Effector CD8-positive, alpha-beta T cell (primary cell): ENCODE data around the gene FAM83F.
"Not testable (repeated sequence)": the region's sequence is repeated elsewhere in the genome, so short reads cannot be mapped to it uniquely, and the experiment has no call there.

ENCODE experiments used
- DNase-seq: peaks from one replicate; lab custom pipeline; 2025; lab: John Stamatoyannopoulos, UW

The FAM83F gene

DNA sequence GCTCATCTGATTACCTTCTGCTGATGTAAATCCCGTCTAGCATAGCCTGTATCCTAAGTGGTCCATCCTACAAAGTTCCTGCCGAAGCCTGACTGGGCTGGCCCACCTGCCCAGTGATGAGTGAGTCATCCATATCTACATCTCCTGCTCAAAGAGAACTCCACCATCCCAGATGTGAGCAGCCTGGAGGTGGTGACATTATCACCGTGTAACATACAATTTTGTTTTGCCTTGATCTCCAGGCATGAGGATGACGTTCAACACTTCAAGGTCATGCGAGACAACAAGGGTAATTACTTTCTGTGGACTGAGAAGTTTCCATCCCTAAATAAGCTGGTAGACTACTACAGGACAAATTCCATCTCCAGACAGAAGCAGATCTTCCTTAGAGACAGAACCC lies 29.0 kb upstream of the FAM83F start:
- DNase-seq: no peak

DNA sequence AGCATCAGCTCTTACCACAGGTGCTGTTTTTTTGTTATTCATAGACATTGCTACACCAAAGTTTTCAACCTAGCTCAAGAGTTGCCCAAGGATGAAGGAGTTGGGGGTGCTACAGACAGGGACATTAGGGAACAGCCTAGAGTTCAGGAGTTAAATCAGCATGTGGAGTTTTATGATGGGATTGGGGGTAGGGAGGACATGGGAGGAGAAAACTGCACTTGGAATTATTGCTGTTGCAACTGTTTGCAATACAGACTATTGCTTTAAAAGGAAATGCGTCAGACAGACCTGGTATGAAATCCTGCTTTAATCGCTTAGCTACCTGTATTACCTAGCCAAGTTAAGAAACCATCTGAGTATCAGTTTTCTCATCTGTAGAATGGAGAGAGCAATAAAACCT lies 28.3 kb upstream of the FAM83F start:
- DNase-seq: no peak

DNA sequence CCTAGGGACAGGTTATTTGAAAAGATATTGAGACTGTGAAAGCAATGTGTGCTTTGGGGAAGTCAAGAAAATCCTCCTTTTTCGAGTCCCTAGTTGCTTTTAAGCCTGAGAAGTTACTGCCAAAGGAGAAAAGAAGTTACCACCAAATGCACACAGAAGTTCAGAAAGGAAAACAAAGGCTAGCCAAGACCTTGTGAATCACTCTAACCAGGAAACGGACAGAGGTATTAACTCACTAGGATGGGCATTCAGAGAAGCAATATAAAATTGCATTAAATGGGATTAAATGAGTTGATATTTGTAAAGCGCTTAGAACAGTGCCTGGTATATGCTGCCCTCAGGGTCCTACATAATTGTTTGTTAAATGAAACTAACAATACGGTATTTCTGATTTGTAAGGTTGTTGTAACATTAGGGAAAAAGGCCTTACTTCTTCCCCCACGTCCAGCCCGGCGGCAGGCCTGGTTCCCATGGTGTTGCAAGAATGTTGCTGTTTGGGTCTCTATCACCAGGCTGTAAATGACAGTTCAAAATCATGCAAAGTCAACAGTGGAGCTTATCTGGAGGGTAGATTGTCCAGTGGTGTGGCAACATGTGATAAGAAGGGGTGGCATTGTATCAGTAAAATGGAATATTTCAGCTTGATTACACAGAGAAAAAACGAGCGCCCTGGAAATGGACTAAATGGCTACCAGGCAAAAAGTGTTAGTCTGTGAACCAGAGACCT lies 27.5 kb upstream of the FAM83F start:
- DNase-seq: no peak

DNA sequence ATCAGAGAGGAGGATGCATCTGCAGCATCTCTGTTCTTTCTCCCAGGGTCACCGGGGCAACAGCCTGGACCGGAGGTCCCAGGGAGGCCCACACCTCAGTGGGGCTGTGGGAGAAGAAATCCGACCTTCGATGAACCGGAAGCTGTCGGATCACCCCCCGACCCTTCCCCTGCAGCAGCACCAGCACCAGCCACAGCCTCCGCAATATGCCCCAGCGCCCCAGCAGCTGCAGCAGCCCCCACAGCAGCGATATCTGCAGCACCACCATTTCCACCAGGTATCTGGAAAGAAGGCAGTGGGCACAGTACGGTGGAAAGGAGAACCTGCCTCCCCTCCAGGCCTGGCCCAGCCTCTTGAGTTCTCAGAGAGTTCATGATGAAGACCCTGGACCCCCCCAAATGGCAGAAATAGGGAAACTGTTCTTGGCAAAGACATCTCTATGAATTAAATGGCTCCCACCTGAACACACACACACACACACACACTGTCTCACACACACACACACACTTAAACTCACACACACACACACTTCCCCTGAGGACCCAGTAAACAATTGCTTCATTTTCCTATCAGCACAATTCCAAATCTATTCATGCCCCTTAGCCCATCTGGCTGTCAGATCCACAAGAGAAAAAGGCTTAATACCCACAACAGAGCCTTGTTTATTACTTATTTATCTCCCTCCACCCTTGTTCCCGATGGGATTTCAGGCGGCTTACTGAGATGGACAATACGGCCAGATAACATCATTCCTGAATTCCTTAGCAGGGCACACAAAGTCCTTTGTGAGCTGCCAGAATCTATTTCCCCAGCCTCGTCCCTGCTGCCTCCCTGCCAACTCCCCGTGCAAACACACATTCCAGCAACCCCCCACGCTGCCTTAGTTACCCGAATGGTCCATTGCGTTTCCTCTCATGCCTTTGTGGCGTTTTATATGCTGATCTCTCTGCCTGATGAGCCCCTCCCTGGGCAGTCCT lies 26.5 kb upstream of the FAM83F start:
- DNase-seq: no peak

DNA sequence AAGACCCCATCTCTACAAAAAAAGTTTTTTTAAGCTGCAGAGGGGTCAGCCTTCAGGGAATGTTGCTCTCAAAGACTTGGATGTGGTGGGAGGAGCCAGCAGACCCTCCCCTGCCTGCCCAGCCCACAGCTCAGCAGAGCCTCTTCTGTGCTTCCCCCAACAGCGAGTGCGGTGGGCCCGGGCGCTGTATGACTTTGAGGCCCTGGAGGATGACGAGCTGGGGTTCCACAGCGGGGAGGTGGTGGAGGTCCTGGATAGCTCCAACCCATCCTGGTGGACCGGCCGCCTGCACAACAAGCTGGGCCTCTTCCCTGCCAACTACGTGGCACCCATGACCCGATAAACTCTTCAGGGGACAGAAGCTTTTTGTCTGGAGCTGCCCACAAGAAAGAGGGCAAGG lies 24.0 kb upstream of the FAM83F start:
- no peak for DNase-seq

DNA sequence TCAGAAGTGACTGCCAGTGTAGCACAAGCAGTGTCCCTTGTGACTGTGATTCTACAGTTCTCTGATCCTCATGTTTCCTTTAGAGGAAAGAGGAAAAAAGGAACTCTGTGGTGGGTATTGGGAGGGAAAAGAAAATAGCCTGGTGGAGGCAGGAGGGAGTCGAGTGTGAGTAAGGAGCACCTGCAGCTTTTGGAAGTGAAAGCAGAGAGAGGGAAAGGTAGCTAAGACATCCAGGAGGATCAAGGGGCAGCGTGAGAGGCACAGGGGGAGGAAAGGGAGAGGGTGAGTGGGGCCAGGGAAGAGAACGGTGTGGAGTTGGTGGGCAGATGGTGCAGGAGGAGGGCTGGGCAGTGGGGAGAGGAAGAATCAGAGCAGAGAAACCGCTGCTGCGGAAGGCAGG lies 22.1 kb upstream of the FAM83F start:
- no peak for DNase-seq

DNA sequence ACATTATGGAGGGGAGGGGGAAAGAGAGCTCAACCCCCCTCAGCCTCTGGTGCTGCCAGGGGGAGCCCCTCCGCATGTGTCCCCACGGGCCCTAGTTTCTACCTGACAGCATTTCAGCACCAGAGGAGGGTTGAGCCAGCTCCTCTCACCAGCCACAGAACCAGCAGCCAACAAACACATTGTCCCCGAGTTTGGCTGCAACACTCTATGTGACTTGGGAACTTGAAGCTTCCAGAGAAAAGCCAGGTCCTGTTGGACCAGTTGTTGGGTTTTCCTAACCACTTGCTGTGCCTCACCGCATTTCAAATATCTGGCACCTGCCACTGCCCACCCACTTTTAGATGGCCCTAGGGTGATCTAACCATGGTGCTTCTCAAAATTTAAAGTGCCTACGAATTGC lies 21.1 kb upstream of the FAM83F start:
- DNase-seq: no peak

DNA sequence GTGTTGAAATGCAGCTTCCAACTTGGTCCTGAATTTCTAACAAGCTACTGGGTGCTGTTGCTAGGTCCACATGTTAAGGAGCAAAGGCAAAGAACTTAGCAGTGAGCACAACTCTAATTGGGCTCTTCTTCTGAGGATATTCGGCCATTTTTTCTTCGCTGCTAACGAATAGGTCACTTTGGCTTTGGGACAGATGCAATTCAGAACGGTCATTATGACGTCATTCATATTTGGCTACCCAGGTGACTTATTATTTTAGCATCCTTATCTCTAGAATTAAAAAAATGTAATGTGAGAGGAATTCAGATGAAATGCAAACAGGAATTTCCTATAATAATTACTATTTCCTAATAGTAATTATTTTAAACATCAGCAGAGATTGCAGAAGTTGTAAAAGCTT lies 20.7 kb upstream of the FAM83F start:
- DNase-seq: no peak

DNA sequence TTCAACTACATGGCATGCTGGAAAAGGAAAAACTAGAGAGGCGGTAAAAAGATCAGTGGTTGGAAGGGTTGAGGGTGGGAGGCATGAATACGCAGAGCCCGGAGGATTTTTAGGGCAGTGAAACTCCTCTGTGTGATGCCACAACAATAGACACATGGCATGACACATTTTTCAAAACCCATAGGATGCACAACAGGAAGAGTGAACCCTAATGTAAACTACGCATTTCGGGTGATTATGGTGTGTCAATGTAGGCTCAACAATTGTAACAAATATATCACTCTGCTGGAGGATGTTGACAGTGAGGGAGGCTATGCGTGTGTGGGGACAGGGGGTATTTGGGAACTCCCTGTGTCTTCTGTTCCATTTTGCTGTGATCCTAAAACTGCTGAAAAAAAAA lies 15.7 kb upstream of the FAM83F start:
- DNase-seq: no peak

DNA sequence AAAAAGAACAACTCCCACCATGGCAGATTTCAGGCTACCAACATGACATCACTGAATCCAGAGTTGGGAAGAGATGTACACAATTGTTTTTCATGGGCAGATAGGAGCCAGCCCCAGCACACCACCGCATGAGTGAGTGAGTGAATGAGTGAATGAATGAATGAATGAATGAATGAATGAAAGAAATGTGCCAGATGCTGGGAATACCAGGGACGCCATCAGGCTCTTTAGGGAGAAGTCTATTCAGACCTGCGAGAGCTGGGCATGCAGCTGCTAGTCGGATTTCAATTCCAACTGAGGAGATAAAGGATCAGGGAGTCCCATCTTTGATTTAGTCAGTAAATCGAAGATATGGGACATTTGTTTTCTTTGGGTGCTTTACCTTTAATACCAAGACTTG lies 15.3 kb upstream of the FAM83F start:
- no peak for DNase-seq

DNA sequence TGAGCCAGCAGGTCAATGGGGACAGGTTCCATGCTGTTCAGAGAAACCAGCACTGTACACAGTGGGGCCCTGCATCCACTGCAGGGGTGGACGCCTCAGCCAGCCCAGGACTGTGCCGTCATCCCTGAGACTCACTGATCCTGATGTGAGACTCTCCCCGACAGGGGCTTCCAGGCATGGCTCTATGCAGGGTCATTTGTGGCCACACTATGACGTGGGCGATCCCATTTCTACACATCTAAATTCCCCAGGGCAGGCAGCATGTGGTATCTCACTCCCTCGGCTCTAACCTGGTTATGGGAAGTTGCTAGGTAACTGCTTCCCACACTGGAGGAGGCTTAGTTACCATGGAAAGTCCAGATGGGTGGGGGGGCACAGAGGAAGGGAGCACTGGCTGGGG lies 14.2 kb upstream of the FAM83F start:
- no peak for DNase-seq

DNA sequence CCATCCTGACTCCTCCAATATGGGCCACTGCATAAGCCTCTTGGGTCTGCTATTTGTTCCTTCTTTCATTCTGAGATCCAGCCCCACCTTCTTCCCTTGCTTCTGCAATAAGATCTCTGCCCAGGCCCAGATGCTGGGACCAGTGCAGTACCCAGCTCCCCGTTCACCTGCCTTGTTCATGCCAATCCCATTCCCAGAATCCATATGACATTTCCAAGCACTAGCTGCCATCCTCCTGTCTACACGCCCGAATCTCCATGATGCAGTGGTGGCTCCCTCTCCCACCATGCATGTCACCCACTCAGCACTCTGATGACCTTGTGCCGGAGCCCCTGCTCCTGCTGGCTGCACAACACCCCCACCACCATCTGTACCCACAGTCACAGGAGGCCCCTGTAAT lies 11.4 kb upstream of the FAM83F start:
- DNase-seq: no peak

DNA sequence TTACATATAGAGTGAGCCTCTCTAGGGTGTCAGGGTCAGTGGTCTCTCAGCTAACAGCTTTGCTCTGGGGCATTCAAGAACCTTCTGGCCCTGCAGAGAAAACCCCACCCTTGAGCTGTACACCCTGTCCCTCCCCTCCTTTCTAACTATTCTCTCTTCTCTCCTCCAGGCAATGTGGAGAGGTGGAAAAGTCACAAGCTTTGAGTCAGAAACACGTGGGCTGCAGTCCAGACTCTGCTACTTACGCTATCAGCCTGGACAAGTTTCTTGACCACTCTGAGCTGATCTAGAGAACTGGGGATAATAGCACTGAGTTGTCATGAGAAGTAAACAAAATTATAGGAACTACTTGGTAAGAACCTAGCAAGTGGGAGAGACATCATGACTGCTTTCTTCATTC lies 10.7 kb upstream of the FAM83F start:
- no peak for DNase-seq

DNA sequence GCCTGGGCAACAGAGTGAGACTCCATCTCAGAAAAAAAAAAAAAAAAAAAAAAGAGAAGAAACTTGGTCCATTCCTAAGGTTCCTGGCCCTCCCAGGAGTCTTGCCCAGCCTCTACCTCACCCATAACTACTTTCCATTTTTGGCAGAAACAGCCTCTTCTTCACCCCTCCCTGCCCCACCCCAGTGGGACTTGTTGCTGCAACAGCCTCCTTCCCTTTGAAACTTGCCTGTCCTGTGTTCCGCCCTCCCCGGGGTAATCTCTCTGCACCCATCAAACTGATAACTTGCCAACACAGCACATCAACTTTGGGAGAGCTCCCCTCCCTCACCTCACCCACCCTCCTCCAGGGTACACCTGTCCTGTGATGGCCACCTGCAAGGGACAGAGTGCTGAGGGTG lies 10.0 kb upstream of the FAM83F start:
- DNase-seq: no peak

DNA sequence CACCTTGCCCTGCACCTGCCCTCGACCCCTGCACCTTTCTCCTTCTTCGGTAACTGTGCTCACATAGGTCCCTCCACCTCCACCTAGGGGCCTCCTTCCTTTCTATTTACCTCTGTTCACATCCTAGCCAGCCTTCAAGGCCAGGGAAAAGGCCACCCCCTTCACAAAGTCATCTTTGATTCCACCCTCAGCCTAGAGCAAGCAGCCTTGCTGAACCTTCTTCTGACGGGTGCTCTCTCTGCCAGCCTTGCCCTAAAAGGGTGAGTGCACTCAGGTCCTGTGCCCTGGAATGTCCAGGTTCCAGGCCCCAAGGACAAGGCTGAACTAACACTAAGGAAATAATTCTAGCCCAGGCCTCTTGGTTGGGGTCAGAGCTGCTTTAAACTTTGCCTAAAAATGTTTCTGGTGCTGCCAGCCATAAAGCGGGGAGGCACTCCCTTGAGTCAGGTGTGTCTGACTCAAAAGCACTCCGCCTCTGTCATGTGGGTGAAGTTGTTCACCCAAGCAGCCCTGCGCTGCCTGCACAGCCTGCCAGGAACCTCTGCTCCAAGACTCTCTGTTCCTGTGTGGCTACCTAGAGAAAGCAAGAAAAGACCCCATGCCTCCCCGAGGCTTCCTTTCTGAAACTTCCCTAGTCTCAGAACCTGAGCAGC lies 9.2 kb upstream of the FAM83F start:
- DNase-seq: no peak

DNA sequence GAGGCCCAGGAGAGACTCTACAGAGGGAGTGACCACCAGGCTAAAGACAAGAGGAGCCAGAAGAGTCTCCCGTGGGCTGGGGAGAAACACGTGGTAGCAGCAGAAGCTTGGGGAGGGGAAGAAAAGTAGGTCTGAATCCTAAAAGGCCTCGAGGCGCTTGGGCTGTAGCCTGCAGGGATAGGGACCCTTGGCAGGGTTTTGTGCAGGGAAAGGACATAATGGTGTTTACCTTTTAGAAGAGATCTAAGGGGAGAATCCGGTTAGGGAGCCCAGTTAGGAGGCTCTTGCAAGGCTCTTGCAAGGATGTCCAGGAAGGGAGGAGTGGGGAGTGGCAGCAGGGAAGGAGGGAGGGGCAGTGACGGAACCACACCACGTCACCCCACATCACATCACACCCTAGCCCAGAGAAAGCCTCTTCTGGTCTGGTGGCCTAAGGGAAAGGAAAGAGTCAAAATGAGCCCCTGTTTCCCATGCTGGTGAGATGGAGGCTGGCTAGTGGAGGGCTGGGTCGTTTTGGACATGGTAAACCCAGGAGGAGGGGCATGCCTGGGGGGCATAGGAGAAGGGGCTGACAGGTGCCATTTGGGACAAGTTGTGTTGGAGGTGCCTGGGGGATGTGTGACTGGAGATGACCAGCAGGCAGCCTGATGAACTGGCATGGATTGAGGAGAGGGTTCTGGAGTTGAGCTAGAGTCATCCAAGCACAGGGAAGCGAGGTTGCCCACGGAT lies 6.2 kb upstream of the FAM83F start:
- DNase-seq: no peak

DNA sequence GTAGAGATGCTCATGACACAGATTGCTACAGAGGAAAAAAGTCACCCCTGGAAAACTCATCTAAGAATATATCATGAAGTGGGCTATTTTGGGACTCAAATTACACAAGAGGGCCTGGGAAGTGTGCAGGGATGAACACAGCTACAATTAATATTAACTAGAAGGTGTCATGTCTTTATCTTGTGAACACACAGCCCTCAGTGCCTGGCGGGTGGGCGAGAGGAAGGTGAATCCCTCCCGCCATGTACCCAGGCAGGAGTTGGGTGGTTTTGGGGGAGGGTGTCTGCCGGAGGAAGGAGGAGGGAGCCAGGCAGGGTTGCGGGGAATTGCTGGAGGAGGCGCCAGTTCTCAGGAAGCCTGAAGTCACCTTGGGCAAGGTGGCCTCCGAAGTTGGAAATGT lies 5.1 kb upstream of the FAM83F start:
- DNase-seq: no peak

DNA sequence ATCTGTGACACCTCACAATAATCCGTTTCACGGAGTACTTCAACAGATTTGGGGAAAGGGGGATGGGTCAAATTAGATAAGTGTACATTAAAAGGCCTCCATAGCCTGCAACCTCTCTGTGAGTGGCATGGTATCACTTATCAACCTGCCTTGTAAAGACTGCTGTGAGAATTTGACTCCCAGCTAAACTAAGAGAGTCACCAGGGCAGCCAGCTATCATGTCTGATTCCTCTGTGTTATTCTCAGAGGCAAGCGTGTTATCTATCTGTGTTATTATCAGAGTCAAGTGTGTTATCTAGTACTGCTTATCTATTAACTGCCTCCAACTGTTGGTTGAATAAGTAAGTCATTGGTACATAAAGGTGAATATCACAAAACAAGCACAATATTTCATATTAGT lies 4.1 kb upstream of the FAM83F start:
- no peak for DNase-seq

DNA sequence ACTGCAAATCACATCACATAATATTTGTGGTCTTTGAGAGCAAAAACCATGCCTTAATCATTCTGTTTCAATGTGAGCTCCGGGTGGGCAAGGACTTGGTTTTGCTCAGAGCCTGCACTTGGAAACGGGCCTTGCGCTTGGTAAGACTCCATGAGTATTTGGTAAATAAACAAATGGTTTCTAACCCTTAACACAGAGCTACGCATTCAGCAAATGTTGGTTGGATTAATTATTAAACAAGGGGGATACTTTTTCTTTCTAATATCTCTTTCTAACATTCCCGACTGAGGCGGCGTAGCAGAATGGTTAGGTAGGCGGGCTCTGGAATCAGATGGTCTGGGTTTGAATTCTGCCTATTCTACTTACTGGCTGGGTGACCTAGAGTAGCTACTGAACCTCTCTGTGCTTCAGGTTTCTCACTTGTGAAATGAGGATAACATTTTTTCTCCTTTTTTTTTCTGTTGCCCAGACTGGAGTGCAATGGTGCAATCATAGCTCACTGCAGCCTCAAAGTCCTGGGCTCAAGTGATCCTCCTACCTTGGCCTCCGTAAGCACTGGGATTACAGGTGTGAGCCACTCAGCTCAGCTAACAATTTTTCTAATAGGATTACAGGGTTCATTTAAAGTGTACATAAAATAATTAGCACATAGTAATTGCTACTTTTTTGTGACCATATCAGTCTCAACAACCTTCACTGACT lies 3.4 kb upstream of the FAM83F start:
- no peak for DNase-seq

DNA sequence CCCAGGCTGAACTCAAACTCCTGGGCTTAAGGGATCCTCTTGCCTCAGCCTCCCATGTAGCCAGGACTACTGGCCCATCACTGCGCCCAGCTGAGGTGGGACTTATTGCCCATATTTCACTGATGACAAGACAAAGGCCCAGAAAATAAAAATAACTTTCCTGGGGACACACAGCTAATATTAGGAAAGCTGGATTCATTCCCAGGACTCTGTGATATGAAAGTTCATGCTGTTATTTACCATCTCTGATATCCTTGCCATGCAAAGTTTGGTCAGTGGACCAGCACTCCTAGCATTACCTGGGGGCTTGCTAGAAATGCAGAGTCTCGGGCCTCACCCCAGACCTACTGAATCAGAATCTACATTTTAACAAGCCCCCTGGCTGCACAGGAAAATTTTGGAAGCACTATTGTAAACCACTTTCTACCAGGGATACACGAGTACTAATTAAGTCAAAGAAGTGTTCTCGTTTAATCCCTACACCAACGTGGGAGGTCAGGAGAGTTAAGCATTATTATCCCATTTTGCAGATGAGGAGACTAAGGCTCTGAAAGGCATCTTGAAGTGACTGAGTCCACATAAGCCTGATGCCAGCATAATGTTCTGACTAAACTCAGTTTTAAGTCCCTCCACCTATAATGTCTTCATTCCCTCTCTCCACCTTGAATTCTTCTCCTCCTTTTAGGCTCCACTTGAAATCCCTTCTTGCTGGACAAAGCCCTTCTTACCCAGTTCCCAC lies 2.5 kb upstream of the FAM83F start:
- no peak for DNase-seq

DNA sequence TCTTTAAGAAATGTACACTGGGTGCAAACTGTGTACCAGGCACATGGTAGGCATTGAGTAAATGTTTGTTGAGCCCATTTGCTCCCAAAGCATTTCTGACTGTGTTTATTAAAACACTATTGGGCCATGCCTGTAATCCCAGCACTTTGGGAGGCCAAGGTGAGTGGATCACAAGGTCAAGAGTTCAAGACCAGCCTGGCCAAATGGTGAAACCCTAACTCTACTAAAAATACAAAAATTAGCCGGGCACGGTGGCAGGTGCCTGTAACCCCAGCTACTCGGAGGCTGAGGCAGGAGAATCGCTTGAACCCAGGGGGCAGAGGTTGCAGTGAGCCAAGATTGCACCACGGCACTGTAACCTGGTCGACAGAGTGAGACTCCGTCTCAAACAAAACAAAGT lies 1.9 kb upstream of the FAM83F start:
- DNase-seq: not testable (repeated sequence)
